Fibroblast of mammary gland (primary cell): Measurements from ENCODE around the gene PLVAP.

Source experiments
- DNase-seq: peaks from one replicate; pipeline ENCODE4 v3.0.0-alpha.2; 2010; ENCODE audit warnings: low read depth
- H3K4me3 ChIP-seq: 2 replicates; pipeline ENCODE4 v1.5.1; 2011; ENCODE audit warnings: low read depth, mild to moderate bottlenecking, low read length, moderate library complexity; ENCODE audit not compliant: control insufficient read depth
- CTCF ChIP-seq: conservative IDR thresholded peaks from 2 replicates; pipeline ENCODE4 v1.5.1; 2011; ENCODE audit warnings: low read depth, low read length, inconsistent platforms; ENCODE audit not compliant: control insufficient read depth, insufficient read depth

Gene PLVAP

DNA sequence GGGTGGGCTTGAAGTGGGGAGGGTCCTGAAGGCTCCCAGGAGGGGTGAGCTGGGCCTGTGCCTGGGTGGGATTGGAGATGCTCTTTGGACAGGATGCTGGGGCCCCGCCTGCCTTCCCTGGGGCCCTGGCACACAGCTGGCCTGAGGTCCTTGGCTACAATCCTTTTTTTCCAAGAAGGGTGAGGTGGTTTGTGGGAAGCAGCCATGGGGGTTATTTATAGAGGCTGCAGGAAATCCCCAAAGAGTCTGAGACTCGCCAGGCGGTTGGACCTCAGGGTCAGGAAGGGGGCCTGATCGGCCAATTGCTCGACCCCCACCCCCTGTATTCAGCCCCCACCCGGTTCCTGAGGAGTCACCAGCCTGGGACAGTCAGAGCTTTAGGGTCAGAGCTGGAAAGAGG lies 29.8 kb downstream of the PLVAP start:
- no peak overlapping the region for H3K4me3 ChIP-seq
- TF ChIP-seq CTCF: no peak
- DNase-seq: no peak

DNA sequence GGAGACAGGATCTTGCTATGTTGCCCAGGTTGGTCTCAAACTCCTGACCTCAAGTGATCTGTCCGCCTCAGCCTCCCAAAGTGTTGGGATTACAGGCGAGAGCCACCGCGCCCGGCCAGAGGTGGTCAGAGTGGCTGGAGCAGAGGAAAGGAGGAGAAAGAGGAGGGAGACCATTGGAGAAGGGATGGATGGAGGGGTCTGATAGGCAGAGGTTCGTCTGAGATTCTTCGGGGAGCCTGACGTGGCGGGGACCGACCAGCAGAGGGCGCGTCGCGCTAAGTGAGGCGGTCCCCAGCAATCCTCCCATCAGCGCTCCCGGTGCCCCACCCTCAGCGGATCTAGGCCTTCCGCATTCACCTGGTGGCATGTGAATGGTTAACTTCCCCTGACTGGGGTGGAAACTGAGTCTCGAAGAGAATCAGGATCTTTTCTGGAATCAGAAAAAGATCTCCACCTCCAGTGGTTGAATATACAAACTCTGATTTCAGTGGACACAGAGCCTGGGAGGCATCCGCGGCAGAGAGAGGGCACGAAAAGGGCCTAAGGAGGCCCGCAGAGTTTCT lies 31.0 kb downstream of the PLVAP start:
- peak; percentile 54 for DNase-seq
- no peak overlapping the region for H3K4me3 ChIP-seq
- TF ChIP-seq CTCF: peak; percentile 76

- TF ChIP-seq CTCF: no peak
Measured at GRCh38 chr19:17341845-17342244, 35.3 kb downstream of the PLVAP start.

GRCh38 chr19:17341386-17341785 lies 35.8 kb downstream of the PLVAP start:
- no peak for TF ChIP-seq CTCF
- DNase-seq: no peak
- H3K4me3 ChIP-seq: no peak overlapping the region

More at GRCh38 chr19:17341845-17342244, 35.3 kb downstream of the PLVAP start:
- DNase-seq: no peak
- no peak overlapping the region for H3K4me3 ChIP-seq

GRCh38 chr19:17340871-17341357 lies 36.2 kb downstream of the PLVAP start:
- no peak overlapping the region for H3K4me3 ChIP-seq
- no peak for TF ChIP-seq CTCF
- DNase-seq: no peak

DNA sequence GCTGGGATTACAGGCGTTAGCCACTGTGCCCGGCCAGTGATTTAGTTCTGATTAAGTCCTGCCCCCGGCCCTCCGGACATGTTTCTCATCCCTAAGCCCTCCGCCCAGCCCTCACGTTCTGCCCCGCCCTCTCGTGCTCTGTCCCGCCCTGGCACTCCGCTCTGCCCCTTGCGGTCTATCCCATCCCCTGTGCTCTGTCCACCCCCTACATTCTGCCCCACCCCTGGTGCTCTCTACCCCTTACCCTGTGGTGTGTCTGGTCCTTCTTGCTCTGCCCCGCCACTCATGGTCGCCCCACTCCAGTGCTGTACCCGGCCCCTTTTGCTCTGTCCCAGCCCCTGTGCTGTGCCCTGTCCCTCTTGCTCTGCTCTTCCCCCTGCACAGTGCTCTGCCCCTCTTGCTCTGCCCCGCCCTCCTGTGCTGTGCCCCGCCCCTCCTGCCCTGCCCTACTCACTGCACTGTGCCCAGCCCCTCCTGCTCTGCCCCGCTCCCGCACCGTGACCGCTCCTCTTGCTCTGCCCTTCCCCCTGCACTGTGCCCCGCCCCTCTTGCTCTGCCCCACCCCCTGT lies 36.8 kb downstream of the PLVAP start:
- no peak overlapping the region for H3K4me3 ChIP-seq
- no peak for DNase-seq
- no peak for TF ChIP-seq CTCF
